Body of pancreas (tissue), 4 donors: ENCODE measurements around the gene PCYOX1L. TPM values are rescaled to one million over a fixed set of nuclear protein-coding genes. Genes with fewer than 3 reads are reported as not detected.

Experiments used
- ATAC-seq: fragments of 150-250 bp; one replicate; pipeline ENCODE4 v1.9.1; 2016
- DNase-seq, 4 donors: peaks; one replicate each; pipeline ENCODE4 v3.0.0-alpha.2; 2019
- H3K27ac ChIP-seq, 4 donors: fragments of 200-600 bp; sonication (generic); 1 replicate in 3 of 4; 2 replicates in 1 of 4; pipeline versions ENCODE4 v1.5.1 to v1.6.1; 2016 to 2019; ENCODE audit warnings: mild to moderate bottlenecking in 1 of 4, mixed read lengths in 1 of 4, moderate library complexity in 1 of 4
- H3K27me3 ChIP-seq, 2 donors: fragments of 200-600 bp; sonication (generic); one replicate each; pipeline ENCODE4 v1.6.0; 2016; ENCODE audit warnings: mild to moderate bottlenecking in 1 of 2
- H3K36me3 ChIP-seq, 2 donors: fragments of 200-600 bp; sonication (generic); replicated peaks in 1 of 2; 2 replicates each; pipeline ENCODE4 v1.5.1; 2016; ENCODE audit warnings: low read depth in 2 of 2; ENCODE audit not compliant: insufficient read depth in 1 of 2
- H3K4me1 ChIP-seq: fragments of 200-600 bp; sonication (generic); one replicate; pipeline ENCODE4 v1.6.0; 2016
- H3K4me3 ChIP-seq, 2 donors: fragments of 200-600 bp; sonication (generic); 1 replicate in 1 of 2; 2 replicates in 1 of 2; pipeline ENCODE4 v1.5.1; 2016 to 2019
- H3K9me3 ChIP-seq, 3 donors: fragments of 200-600 bp; sonication (generic); 1 replicate in 2 of 3; 2 replicates in 1 of 3; pipeline ENCODE4 v1.5.1; 2016
- POLR2A ChIP-seq, 3 donors: fragments of 450-650 bp; IDR thresholded peaks; one replicate each; pipeline ENCODE4 v1.6.1; 2016; ENCODE audit warnings: antibody characterized with exemption in 3 of 3, mild to moderate bottlenecking in 2 of 3
- WGBS, 2 donors: methylation state at CpG; one replicate each; pipeline ENCODE4 v1.1.5; 2017; 5-methylcytosine and 5-hydroxymethylcytosine counted together
- intact Hi-C: fragments of 100-400 bp; cut with DNase I; formaldehyde crosslinking; loops from one replicate; pipeline ENCODE4 v1.15.1; 2023
- total RNA-seq, 2 donors: library from RNA; depleted of rRNA; stranded (reverse); fragments of >200 nt; gene quantifications; one replicate each; pipeline ENCODE4 v1.1.0, GENCODE V29; 2016
- TF ChIP-seq, protein P1 (sequence below), 7 experiments: fragments of 450-650 bp in 4 of 7; fragments of 200-600 bp in 3 of 7; sonication (generic) in 3 of 7; IDR thresholded peaks; one replicate each; pipeline ENCODE4 v1.5.1; 2016 to 2019; ENCODE audit warnings: antibody characterized with exemption in 7 of 7

PCYOX1L gene
- total RNA-seq, 2 donors from 2014 or later, result 3.9 to 5.6 TPM

DNA sequence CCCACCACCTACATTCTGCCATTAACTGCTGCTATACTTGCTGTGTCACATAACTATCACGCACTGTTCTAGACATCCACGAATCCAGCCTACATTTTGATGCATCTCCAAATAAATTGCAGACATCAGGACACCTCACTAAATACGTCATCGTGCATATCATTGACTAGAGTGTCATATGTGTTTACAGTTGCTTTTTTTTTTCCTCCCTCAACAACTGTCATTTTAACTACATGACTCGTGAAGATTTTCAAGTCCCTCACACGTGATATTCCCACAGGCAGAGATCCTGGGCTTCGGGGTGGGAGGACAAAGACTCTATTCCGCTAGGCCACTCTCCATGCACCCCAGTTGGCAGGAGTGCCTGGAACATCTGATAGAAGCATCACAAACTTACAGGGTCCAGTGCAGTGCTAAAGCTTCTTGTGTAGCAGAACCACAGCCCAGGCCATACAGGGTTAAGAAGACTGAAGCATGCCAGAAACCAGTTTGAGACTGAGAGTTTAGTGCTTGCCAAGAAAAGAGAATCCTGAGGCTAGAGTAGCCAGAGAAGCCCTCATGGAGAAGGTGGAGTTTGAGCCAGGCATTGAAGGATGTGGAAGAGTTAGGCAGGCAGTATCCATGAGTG, 1.1 kb downstream of the PCYOX1L start:
- Histone ChIP-seq H3K4me1 (peaks cover 13% of the 10 kb centered on the region), H3K27me3 (no peaks in the 10 kb centered on the region), H3K36me3 (no peaks in the 10 kb centered on the region), H3K9me3 (no peaks in the 10 kb centered on the region), H3K27ac (no peak overlapping the region), H3K4me3 (no peak overlapping the region)
- DNase-seq (no peak), ATAC-seq (no peak)
- WGBS, 2 donors, result 83 to 84% methylated on average over 8 of the region's 8 CpGs
- no peak for TF ChIP-seq POLR2A (IDR thresholded peaks at IDR 0.05)
- TF ChIP-seq, protein P1, sequence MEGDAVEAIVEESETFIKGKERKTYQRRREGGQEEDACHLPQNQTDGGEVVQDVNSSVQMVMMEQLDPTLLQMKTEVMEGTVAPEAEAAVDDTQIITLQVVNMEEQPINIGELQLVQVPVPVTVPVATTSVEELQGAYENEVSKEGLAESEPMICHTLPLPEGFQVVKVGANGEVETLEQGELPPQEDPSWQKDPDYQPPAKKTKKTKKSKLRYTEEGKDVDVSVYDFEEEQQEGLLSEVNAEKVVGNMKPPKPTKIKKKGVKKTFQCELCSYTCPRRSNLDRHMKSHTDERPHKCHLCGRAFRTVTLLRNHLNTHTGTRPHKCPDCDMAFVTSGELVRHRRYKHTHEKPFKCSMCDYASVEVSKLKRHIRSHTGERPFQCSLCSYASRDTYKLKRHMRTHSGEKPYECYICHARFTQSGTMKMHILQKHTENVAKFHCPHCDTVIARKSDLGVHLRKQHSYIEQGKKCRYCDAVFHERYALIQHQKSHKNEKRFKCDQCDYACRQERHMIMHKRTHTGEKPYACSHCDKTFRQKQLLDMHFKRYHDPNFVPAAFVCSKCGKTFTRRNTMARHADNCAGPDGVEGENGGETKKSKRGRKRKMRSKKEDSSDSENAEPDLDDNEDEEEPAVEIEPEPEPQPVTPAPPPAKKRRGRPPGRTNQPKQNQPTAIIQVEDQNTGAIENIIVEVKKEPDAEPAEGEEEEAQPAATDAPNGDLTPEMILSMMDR (IDR thresholded peaks at IDR 0.05), result no peak
- intact Hi-C loops, result no loop called here

DNA sequence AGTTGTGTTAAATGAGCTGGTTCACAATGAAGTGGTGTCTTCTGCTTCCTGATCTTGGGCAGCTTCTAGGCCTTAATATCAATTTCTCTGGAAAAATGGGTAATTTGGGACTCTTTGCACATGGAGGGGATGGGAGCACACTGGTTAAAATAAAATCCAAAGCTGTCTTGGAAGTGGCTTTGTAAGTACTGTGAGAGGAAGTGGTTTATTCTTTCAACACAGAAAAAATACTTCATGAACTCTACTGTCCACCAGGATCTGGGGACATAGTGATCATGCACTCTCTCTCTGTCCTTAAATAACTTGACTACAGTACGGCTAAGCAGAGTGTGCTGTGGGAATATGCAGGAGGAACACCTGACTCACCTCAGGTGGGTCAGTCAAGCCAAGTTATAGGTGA, 2.4 kb downstream of the PCYOX1L start:
- 70% methylated on average over 1 of the region's 1 CpG for WGBS, 2 donors
- peaks cover 13% of the 10 kb centered on the region for H3K4me1 ChIP-seq
- H3K27ac ChIP-seq, result no peak overlapping the region
- DNase-seq (no peak), ATAC-seq (no peak)
- no peaks in the 10 kb centered on the region for H3K9me3 ChIP-seq
- TF ChIP-seq POLR2A (IDR thresholded peaks at IDR 0.05), result no peak
- TF ChIP-seq, protein P1 (IDR thresholded peaks at IDR 0.05), result no peak
- H3K36me3 ChIP-seq, result no peaks in the 10 kb centered on the region
- no peaks in the 10 kb centered on the region for H3K27me3 ChIP-seq
- H3K4me3 ChIP-seq, result no peak overlapping the region
- intact Hi-C loops, result no loop called here

DNA sequence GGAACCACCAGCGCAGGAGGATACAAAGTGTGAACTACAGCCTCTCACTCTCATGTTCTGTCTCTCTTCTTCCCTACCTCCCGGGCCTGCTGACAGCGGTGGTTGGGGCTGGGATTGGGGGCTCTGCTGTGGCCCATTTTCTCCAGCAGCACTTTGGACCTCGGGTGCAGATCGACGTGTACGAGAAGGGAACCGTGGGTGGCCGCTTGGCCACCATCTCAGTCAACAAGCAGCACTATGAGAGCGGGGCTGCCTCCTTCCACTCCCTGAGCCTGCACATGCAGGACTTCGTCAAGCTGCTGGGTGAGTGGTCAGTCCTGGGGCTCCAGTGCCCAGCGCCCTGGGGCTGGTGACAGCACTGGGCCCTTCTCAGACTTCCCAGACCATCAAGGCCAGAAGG, 4.7 kb downstream of the PCYOX1L start:
- Histone ChIP-seq H3K4me1 (peaks cover 10% of the 10 kb centered on the region), H3K36me3 (no peaks in the 10 kb centered on the region), H3K27me3 (no peaks in the 10 kb centered on the region), H3K9me3 (no peaks in the 10 kb centered on the region), H3K27ac (no peak overlapping the region), H3K4me3 (no peak overlapping the region)
- no peak for ATAC-seq
- no peak for DNase-seq
- TF ChIP-seq POLR2A (IDR thresholded peaks at IDR 0.05), result no peak
- TF ChIP-seq, protein P1 (IDR thresholded peaks at IDR 0.05), result no peak
- 78 to 96% methylated on average over 5 to 12 of the region's 12 CpGs for WGBS, 2 donors
- intact Hi-C loops, result no loop called here

DNA sequence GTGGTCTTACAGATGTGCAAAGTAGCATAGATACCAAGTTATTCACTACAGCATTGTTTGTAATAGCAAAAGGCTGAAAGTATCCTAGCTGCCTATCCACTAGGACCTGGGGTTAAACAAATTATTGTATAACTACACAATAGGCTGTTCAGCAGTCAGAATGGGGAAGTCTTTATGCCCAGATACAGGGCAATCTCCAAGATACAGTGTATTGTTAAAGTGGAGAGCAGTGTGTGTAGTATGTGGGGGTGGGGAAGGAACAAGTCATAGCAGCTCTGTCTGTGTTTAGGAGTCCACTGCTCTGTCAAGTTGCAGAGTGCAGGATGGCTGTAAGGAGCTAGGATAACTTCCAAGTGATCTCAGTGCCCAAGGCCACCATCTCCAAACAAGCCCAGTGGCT, 5.5 kb downstream of the PCYOX1L start:
- Histone ChIP-seq H3K36me3 (no peaks in the 10 kb centered on the region), H3K4me3 (no peak overlapping the region), H3K4me1 (peaks cover 8% of the 10 kb centered on the region), H3K9me3 (no peaks in the 10 kb centered on the region), H3K27me3 (no peaks in the 10 kb centered on the region), H3K27ac (no peak overlapping the region)
- intact Hi-C loops, result no loop called here
- no peak for ATAC-seq
- no peak for TF ChIP-seq POLR2A (IDR thresholded peaks at IDR 0.05)
- TF ChIP-seq, protein P1 (IDR thresholded peaks at IDR 0.05), result no peak
- DNase-seq, result no peak

DNA sequence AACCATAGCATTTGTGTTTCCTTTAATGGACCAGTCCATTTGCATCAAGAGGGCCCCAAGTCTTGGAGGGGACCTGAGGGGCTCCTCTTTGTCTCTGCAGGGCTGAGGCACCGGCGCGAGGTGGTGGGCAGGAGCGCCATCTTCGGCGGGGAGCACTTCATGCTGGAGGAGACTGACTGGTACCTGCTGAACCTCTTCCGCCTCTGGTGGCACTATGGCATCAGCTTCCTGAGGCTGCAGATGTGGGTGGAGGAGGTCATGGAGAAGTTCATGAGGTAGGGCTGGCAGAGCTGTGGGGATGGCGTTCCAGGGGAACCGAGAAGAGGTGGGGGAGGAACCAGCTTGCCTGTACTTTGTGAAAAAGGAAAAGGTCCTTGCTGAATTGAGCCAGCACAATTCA, 6.1 kb downstream of the PCYOX1L start:
- Histone ChIP-seq H3K36me3 (no peaks in the 10 kb centered on the region), H3K9me3 (no peaks in the 10 kb centered on the region), H3K4me1 (peaks cover 5% of the 10 kb centered on the region), H3K27ac (no peak overlapping the region), H3K27me3 (no peaks in the 10 kb centered on the region), H3K4me3 (no peak overlapping the region)
- TF ChIP-seq POLR2A (IDR thresholded peaks at IDR 0.05), result no peak
- TF ChIP-seq, protein P1 (IDR thresholded peaks at IDR 0.05), result no peak
- DNase-seq, result no peak
- no peak for ATAC-seq
- intact Hi-C loops, result no loop called here
- 82 to 92% methylated on average over 4 to 9 of the region's 9 CpGs for WGBS, 2 donors
